Mucosa of rectum (tissue), 2 donors: ENCODE measurements around the gene PLA1A.
"Not testable (repeated sequence)": the region's sequence is repeated elsewhere in the genome, so short reads cannot be mapped to it uniquely, and the experiment has no call there.

ENCODE experiments used
- H3K27ac ChIP-seq, 2 donors: one replicate each; pipeline ENCODE4 v1.7.0; 2013; ENCODE audit warnings: inconsistent platforms in 2 of 2, low read depth in 2 of 2, low read length in 2 of 2
- H3K27me3 ChIP-seq, 2 donors: one replicate each; pipeline ENCODE4 v1.7.0; 2013; ENCODE audit warnings: low read length in 2 of 2; ENCODE audit not compliant: control insufficient read depth in 2 of 2, insufficient read depth in 2 of 2
- H3K36me3 ChIP-seq, 2 donors: one replicate each; pipeline ENCODE4 v1.7.0; 2013; ENCODE audit warnings: low read length in 2 of 2; ENCODE audit not compliant: control insufficient read depth in 2 of 2, insufficient read depth in 2 of 2
- H3K4me1 ChIP-seq, 2 donors: one replicate each; pipeline ENCODE4 v1.7.0; 2013; ENCODE audit warnings: low read length in 2 of 2, mild to moderate bottlenecking in 1 of 2; ENCODE audit not compliant: control insufficient read depth in 2 of 2, insufficient read depth in 2 of 2
- H3K4me3 ChIP-seq, 2 donors: one replicate each; pipeline ENCODE4 v1.7.0; 2013; ENCODE audit warnings: low read length in 2 of 2
- H3K9ac ChIP-seq, 2 donors: one replicate each; pipeline ENCODE4 v1.7.0; 2013; ENCODE audit warnings: low read length in 2 of 2, low read depth in 1 of 2, mild to moderate bottlenecking in 1 of 2
- H3K9me3 ChIP-seq, 2 donors: one replicate each; pipeline ENCODE4 v1.7.0; 2013; ENCODE audit warnings: low read length in 2 of 2; ENCODE audit not compliant: control insufficient read depth in 2 of 2
- donor health status: healthy.
- donor health status: Normal muscosa, but diverticular disease.

The PLA1A gene

DNA sequence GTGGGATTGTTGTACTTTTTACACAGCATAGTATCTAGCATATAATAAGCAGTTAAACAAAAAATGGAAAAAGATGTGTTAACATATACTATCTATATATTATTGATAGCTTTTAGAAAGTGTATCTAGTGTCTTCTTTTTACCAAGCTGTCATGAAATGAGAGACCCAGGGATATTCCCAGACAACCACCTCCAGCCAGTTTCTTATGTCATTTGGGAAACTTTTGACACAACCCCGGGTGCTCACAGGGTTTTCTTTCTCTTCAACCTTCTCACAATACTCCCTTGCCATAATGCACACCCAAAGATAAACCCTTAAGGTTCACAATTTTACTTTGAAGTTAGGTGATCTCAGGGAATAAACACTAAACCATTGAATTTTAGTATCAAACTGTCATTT, 4.8 kb upstream of the PLA1A start:
- no peak overlapping the region for H3K4me3 ChIP-seq
- no peak overlapping the region for H3K27ac ChIP-seq
- H3K9me3 ChIP-seq = peaks cover 0 to 2% of the 10 kb centered on the region in 2 donors
- no peak overlapping the region for H3K9ac ChIP-seq
- peaks cover 0 to 7% of the 10 kb centered on the region in 2 donors for H3K4me1 ChIP-seq
- H3K36me3 ChIP-seq = no peaks in the 10 kb centered on the region
- no peaks in the 10 kb centered on the region for H3K27me3 ChIP-seq

DNA sequence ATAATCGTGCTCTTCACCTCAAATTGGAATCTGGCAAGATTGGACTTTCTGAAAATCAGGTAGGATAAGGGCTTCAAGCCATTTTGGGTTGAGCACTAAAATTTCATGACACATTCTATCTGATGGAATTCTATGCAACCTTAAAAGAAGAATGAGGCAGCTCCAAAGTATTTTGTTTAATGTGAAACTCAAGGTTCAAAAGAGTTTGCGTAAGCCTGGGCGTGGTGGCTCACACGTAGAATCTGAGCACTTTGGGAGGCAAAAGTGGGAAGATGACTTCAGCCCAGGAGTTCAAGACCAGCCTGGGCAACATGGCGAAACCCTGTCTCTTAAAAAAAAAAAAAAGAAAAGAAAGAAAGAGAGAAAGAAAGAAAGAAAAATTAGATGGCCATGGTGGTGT, 3.6 kb upstream of the PLA1A start:
- Histone ChIP-seq H3K4me3 (no peak overlapping the region), H3K27me3 (no peaks in the 10 kb centered on the region), H3K27ac (no peak overlapping the region), H3K9ac (no peak overlapping the region), H3K36me3 (no peaks in the 10 kb centered on the region), H3K9me3 (peaks cover 0 to 2% of the 10 kb centered on the region in 2 donors), H3K4me1 (peaks cover 0 to 3% of the 10 kb centered on the region in 2 donors)

DNA sequence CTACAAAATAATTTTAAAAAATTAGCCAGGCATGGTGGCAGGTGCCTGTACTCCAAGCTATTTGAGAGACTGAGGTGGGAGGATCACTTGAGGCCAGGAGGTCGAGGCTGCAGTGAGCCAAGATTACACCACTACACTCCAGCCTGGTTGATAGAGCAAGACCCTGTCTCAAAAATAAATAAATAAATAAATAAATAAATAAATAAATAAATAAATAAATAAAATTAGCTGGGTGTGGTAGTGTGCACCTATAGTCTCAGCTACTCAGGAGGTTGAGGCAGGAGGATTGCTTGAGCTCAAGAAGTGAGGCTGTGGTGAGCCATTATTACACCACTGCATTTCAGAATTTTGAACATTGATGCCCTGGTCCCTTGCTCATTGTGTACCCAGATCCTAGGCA, 2.8 kb upstream of the PLA1A start:
- H3K9me3 ChIP-seq, H3K27ac ChIP-seq, H3K4me3 ChIP-seq, H3K9ac ChIP-seq, H3K27me3 ChIP-seq, H3K36me3 ChIP-seq, H3K4me1 ChIP-seq: not testable (repeated sequence)

DNA sequence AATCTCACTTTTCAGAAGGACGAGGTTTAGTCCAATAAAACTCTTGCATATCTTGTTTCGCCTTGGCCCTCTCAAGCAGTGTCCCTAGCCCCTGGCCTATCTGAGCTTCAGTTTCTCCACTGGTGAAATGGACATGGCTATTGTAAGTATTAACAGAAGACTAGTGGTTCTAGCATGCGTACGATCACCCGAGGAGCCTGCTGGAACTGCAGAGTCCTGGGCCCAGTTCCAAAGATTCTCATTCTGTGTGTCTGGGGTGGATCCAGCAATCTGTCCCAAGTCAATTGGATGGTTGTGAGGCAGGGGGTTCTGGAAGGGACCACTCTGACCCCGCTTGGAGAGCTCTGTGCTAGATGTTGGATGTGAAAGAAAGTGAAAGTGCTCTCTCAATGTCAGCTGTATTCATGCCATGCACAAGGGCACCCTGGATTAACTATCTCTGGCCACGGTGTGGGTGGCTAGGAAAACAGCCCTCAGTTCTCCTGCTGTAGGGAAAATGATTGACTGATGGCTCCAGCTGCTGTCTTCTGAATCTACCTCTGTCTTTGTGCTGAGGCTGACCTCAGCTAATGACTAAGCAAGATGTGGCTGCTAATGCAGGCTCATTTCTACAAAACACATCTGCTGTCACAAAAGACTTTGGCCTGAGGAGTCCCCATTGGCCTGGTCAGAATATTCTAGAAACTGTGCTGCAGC, 1.9 kb upstream of the PLA1A start:
- H3K9ac ChIP-seq = no peak overlapping the region
- H3K27ac ChIP-seq = no peak overlapping the region
- no peaks in the 10 kb centered on the region for H3K9me3 ChIP-seq
- H3K27me3 ChIP-seq = no peaks in the 10 kb centered on the region
- H3K4me3 ChIP-seq = peak overlapping the region in 1 of 2 donors; percentile 42
- H3K4me1 ChIP-seq = peaks cover 0 to 3% of the 10 kb centered on the region in 2 donors
- no peaks in the 10 kb centered on the region for H3K36me3 ChIP-seq

DNA sequence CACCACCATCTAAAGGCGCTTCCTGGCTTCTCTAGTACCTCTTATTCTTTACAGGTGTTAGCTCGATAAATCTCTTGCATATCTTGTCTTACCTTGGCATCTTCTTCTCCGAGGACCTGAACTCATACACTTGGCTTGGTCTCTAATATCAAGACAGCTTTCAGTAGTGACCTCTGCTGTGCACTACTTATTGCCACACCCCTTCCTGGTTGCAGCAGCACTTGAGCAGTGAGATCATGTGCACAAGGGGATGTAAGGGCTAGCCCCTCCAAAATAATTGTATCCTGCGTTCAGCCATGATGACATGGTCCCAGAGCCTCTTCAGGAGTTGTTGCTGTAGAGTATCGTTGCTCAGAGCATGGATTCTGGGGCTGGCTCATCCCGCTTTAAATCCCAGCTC, 1.3 kb upstream of the PLA1A start:
- peaks cover 0 to 3% of the 10 kb centered on the region in 2 donors for H3K4me1 ChIP-seq
- no peak overlapping the region for H3K9ac ChIP-seq
- H3K4me3 ChIP-seq = no peak overlapping the region
- no peaks in the 10 kb centered on the region for H3K36me3 ChIP-seq
- H3K27me3 ChIP-seq = no peaks in the 10 kb centered on the region
- H3K9me3 ChIP-seq = no peaks in the 10 kb centered on the region
- no peak overlapping the region for H3K27ac ChIP-seq

DNA sequence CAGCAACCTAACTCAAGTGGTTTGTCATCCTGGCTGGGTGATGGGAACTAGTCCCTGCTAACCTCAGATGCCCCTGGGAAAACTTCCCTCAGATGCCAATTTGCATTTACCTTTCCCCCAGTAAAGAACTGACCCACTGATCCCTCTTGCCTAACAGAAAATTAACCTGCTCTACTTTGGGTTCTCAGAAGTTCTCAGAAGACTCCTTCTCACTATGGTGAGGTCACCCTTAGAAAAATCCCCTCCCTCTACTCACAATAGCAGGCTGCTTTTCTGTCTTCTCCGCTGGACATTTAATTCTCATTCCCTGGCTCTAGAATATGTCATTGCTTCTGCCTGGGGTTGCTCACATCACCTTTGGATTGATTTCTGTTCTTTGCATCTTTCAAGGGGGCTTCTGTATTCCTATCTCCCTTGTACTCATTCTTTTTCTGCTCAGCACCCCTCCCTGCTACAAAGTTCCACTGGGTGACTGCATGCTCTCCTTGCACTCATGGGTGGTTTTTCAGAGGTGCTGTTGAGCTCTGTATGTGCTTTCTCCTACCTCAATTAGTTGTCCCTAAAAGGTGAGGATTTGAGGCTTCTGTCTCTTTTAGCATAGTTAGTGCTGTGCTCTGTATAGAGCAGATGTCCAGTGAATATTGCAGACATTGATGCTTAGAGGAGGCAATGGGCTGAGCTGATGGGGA, 869 bp downstream of the PLA1A start:
- H3K9me3 ChIP-seq = no peaks in the 10 kb centered on the region
- H3K36me3 ChIP-seq = no peaks in the 10 kb centered on the region
- H3K27ac ChIP-seq = no peak overlapping the region
- H3K4me1 ChIP-seq = peaks cover 0 to 3% of the 10 kb centered on the region in 2 donors
- H3K4me3 ChIP-seq = no peak overlapping the region
- H3K27me3 ChIP-seq = no peaks in the 10 kb centered on the region
- H3K9ac ChIP-seq = no peak overlapping the region

DNA sequence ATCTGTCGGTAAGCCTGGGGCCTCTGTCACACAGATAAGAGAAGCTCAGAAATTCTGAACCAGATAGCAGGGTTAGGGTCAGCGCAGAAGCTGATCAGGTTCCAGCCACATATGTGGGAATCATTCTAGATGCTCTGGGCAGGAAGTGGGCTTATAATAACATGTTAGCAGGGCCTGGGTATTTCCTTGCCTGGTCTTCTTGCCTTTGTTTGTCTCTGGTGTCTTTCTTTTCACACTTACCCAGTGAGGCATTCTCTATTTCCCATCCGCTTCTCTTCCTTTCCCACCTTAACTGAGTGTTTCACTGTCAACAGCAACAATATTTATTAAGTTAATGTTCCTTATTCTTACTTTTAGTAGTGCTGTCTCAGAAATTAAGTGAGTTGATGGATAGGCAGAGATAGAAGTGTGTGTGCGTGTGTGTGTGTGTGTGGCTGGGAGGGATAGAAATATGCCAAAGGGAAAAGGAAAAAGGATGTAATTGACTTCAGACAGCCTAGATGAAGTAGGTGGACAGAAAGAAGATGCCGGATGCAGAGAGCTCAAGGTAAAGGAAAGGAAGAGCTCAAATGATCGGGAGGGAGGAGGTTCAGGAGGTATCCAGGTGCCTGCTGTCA, 2.0 kb downstream of the PLA1A start:
- Histone ChIP-seq H3K9me3 (no peaks in the 10 kb centered on the region), H3K36me3 (no peaks in the 10 kb centered on the region), H3K9ac (no peak overlapping the region), H3K4me3 (no peak overlapping the region), H3K27ac (no peak overlapping the region), H3K4me1 (peaks cover 0 to 3% of the 10 kb centered on the region in 2 donors), H3K27me3 (no peaks in the 10 kb centered on the region)

DNA sequence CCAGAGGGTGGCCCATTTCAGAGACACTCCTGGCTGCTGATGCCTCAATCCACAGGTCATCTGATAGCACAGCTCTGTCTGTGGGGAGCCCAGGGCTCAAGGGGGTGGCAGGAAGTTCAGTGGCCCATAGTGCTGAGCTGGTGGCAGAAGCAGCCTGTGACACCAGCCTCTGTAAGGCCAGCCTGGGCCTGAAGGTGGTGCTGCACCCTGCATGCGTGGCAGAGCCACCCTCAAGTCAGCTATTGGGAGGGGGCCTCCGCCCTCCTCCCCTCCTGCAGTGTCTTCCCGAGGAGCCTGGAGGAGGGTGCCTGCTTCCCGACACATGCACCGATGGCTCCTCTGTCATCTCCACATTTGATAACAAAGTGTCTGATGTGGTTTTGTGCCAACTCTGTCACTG, 3.0 kb downstream of the PLA1A start:
- no peak overlapping the region for H3K27ac ChIP-seq
- H3K27me3 ChIP-seq = no peaks in the 10 kb centered on the region
- H3K4me3 ChIP-seq = no peak overlapping the region
- no peaks in the 10 kb centered on the region for H3K9me3 ChIP-seq
- H3K9ac ChIP-seq = no peak overlapping the region
- H3K4me1 ChIP-seq = peaks cover 0 to 3% of the 10 kb centered on the region in 2 donors
- no peaks in the 10 kb centered on the region for H3K36me3 ChIP-seq

DNA sequence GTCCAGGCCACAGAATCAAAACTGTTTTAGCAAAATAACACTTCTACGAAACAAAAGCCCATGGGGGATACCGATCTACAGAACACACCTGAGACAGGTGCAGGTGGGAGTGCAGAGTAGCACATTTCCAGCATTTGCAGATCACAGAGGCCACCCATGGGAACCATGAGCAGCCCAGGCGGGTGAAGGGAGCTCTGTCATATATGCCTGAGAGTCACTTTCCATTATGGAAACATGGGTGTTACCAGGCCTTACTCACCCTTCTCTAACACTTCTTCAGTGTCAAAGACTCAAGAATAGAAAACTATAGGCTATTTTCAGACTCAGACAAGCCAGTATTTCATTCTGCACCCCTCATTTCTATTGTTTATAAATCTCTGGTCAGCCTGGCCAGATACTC, 3.5 kb downstream of the PLA1A start:
- Histone ChIP-seq H3K4me3 (no peak overlapping the region), H3K27ac (no peak overlapping the region), H3K9ac (no peak overlapping the region), H3K36me3 (no peaks in the 10 kb centered on the region), H3K4me1 (peaks cover 0 to 3% of the 10 kb centered on the region in 2 donors), H3K27me3 (no peaks in the 10 kb centered on the region), H3K9me3 (no peaks in the 10 kb centered on the region)

DNA sequence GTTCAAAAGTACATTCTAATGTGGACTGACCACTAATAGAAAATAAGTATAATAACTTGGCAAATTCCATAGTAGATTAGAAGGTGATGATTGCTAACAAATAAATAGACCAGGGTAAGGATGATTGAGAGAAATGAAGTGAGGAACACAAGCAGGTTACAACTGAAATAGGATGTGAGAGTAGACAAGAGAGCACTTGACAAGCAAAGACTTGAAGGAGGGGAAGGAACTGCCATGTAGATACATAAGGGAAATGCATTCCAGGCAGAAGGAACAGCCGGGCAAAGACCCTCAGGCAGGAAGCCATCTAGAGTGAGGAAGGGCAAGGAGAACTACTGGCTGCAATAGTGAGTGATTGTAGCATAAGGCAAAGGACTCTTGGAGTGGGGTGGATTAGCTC, 5.0 kb downstream of the PLA1A start:
- Histone ChIP-seq H3K9ac (no peak overlapping the region), H3K9me3 (no peaks in the 10 kb centered on the region), H3K4me1 (peaks cover 0 to 3% of the 10 kb centered on the region in 2 donors), H3K27me3 (no peaks in the 10 kb centered on the region), H3K36me3 (no peaks in the 10 kb centered on the region), H3K27ac (no peak overlapping the region), H3K4me3 (no peak overlapping the region)
